CD14-positive monocyte (primary cell): Measurements from ENCODE around the gene RFX6. TPM values are rescaled to one million over a fixed set of nuclear protein-coding genes. Genes with fewer than 3 reads are reported as not detected.

ENCODE experiments used
- DNase-seq, 3 donors: peaks; one replicate each; pipeline ENCODE4 v3.0.0-alpha.2; 2011 to 2022
- H2AFZ ChIP-seq: 2 replicates; pipeline ENCODE4 v1.6.0; 2012; ENCODE audit warnings: mild to moderate bottlenecking, low read depth, low read length, inconsistent platforms; ENCODE audit not compliant: insufficient read depth, poor library complexity, severe bottlenecking
- H3K27ac ChIP-seq, 2 donors: 1 replicate in 1 of 2; 2 replicates in 1 of 2; pipeline ENCODE4 v1.5.1; 2012 to 2013; ENCODE audit warnings: low read length in 2 of 2, control low read depth in 1 of 2, inconsistent platforms in 1 of 2, low read depth in 1 of 2, mild to moderate bottlenecking in 1 of 2
- H3K27me3 ChIP-seq, 2 donors: one replicate each; pipeline versions ENCODE4 v1.6.0 to v1.6.1; 2011 to 2013; ENCODE audit warnings: low read length in 2 of 2; ENCODE audit not compliant: control insufficient read depth in 2 of 2, insufficient read depth in 2 of 2
- H3K36me3 ChIP-seq, 2 donors: replicated peaks in 1 of 2; 1 replicate in 1 of 2; 2 replicates in 1 of 2; pipeline versions ENCODE4 v1.5.1 to v1.6.1; 2012 to 2013; ENCODE audit warnings: low read length in 2 of 2, control low read depth in 1 of 2, inconsistent platforms in 1 of 2, mild to moderate bottlenecking in 1 of 2; ENCODE audit not compliant: insufficient read depth in 2 of 2, control insufficient read depth in 1 of 2
- H3K4me1 ChIP-seq, 2 donors: 1 replicate in 1 of 2; 2 replicates in 1 of 2; pipeline versions ENCODE4 v1.5.1 to v1.6.1; 2012 to 2013; ENCODE audit warnings: low read length in 2 of 2, control low read depth in 1 of 2, inconsistent platforms in 1 of 2, mild to moderate bottlenecking in 1 of 2, moderate library complexity in 1 of 2; ENCODE audit not compliant: insufficient read depth in 2 of 2, control insufficient read depth in 1 of 2
- H3K4me2 ChIP-seq: replicated peaks from 2 replicates; pipeline ENCODE3; 2012; ENCODE audit warnings: low read length, moderate library complexity, mild to moderate bottlenecking; ENCODE audit not compliant: poor library complexity, severe bottlenecking; ENCODE audit errors: extremely low read depth
- H3K4me3 ChIP-seq, 3 experiments: fragments of 200-600 bp in 1 of 3; sonication (generic) in 1 of 3; replicated peaks in 1 of 3; 1 replicate in 2 of 3; 2 replicates in 1 of 3; pipeline ENCODE4 v1.5.1; 2011 to 2013; ENCODE audit warnings: low read length in 3 of 3, mild to moderate bottlenecking in 3 of 3, control low read depth in 2 of 3, low read depth in 2 of 3, inconsistent platforms in 1 of 3, moderate library complexity in 1 of 3
- H3K79me2 ChIP-seq: 2 replicates; pipeline ENCODE4 v1.6.0; 2012; ENCODE audit warnings: mild to moderate bottlenecking, control low read depth, inconsistent platforms, low read length, moderate library complexity; ENCODE audit not compliant: insufficient read depth
- H3K9ac ChIP-seq: 2 replicates; pipeline ENCODE4 v1.6.0; 2017; ENCODE audit warnings: low read length, mild to moderate bottlenecking; ENCODE audit not compliant: insufficient read depth, poor library complexity, severe bottlenecking
- H3K9me3 ChIP-seq, 2 donors: replicated peaks in 1 of 2; 1 replicate in 1 of 2; 2 replicates in 1 of 2; pipeline versions ENCODE4 v1.5.1 to v1.6.1; 2012 to 2013; ENCODE audit warnings: low read length in 2 of 2, control low read depth in 1 of 2; ENCODE audit not compliant: control insufficient read depth in 1 of 2, insufficient read depth in 1 of 2
- H4K20me1 ChIP-seq: 2 replicates; pipeline ENCODE4 v1.6.0; 2012; ENCODE audit warnings: mild to moderate bottlenecking, low read length, control low read depth, moderate library complexity; ENCODE audit not compliant: insufficient read depth
- H3K27ac Mint-ChIP-seq, 7 donors: one replicate each; pipeline ENCODE4 v1.8.0; 2020; ENCODE audit warnings: mild to moderate bottlenecking in 7 of 7, mixed read lengths in 7 of 7, moderate library complexity in 6 of 7, inconsistent platforms in 2 of 7
- H3K27me3 Mint-ChIP-seq, 3 donors: one replicate each; pipeline ENCODE4 v1.8.0; 2021 to 2022; ENCODE audit warnings: low read depth in 3 of 3, mild to moderate bottlenecking in 3 of 3, mixed read lengths in 3 of 3, moderate library complexity in 3 of 3, inconsistent platforms in 1 of 3
- H3K36me3 Mint-ChIP-seq, 2 donors: one replicate each; pipeline ENCODE4 v1.8.0; 2020; ENCODE audit warnings: mixed read lengths in 2 of 2, inconsistent platforms in 1 of 2, mild to moderate bottlenecking in 1 of 2
- H3K4me1 Mint-ChIP-seq: one replicate; pipeline ENCODE4 v1.8.0; 2020; ENCODE audit warnings: mild to moderate bottlenecking, mixed read lengths
- H3K4me3 Mint-ChIP-seq, 2 donors: one replicate each; pipeline ENCODE4 v1.8.0; 2020; ENCODE audit warnings: mild to moderate bottlenecking in 2 of 2, mixed read lengths in 2 of 2, moderate library complexity in 1 of 2
- H3K9me3 Mint-ChIP-seq, 7 donors: one replicate each; pipeline ENCODE4 v1.8.0; 2020 to 2022; ENCODE audit warnings: mixed read lengths in 7 of 7, mild to moderate bottlenecking in 6 of 7, moderate library complexity in 6 of 7, inconsistent platforms in 2 of 7
- CTCF ChIP-seq: fragments of 200-600 bp; IDR thresholded peaks from one replicate; pipeline ENCODE4 v1.8.0; 2022; ENCODE audit warnings: antibody characterized with exemption, mild to moderate bottlenecking
- WGBS: methylation state at CpG from one replicate; pipeline ENCODE4 v1.1.5; 2013; ENCODE audit warnings: missing lambda C conversion rate; ENCODE audit not compliant: insufficient coverage; 5-methylcytosine and 5-hydroxymethylcytosine counted together
- intact Hi-C, 2 donors: fragments of 100-400 bp; cut with micrococcal nuclease; formaldehyde crosslinking; loops; one replicate each; pipeline versions ENCODE4 v1.15.0 to v1.15.1; 2023
- polyA plus RNA-seq, 3 donors: library from polyadenylated mRNA; depleted of rRNA in 1 of 3; unstranded in 2 of 3; stranded (reverse) in 1 of 3; fragments of 300-500 nt in 2 of 3; fragments of >200 nt in 1 of 3; fragmentation: Illumina TruSeq in 2 of 3; gene quantifications; 1 replicate in 2 of 3; 2 replicates in 1 of 3; pipeline ENCODE4 v1.2.3, GENCODE V29; 2012 to 2021

The RFX6 gene
- polyA plus RNA-seq, 3 donors, result not detected

GRCh38 chr6:116979560-116979959 is 102.5 kb downstream of the RFX6 start:
- DNase-seq, result no peak
- no peak overlapping the region for H3K4me3 Mint-ChIP-seq
- intact Hi-C loops, result no loop called here
- no peaks in the 10 kb centered on the region for H3K36me3 ChIP-seq
- no CpG with 5 or more reads among the region's 1 CpG for WGBS
- H3K27me3 Mint-ChIP-seq, result peaks cover 0 to 4% (median 0%) of the 10 kb centered on the region in 3 donors
- TF ChIP-seq CTCF, result no peak
- H3K27ac ChIP-seq, result no peak overlapping the region
- H3K27me3 ChIP-seq, result no peaks in the 10 kb centered on the region
- peaks cover 0 to 5% (median 2%) of the 10 kb centered on the region in 7 donors for H3K9me3 Mint-ChIP-seq
- H3K9ac ChIP-seq, result no peak overlapping the region
- H3K4me3 ChIP-seq, result no peak overlapping the region
- H2AFZ ChIP-seq, result no peak overlapping the region
- no peaks in the 10 kb centered on the region for H3K79me2 ChIP-seq
- no peak overlapping the region for H3K27ac Mint-ChIP-seq
- no peaks in the 10 kb centered on the region for H3K4me1 Mint-ChIP-seq
- H3K36me3 Mint-ChIP-seq, result no peaks in the 10 kb centered on the region
- no peak overlapping the region for H3K4me2 ChIP-seq
- no peaks in the 10 kb centered on the region for H3K4me1 ChIP-seq
- H3K9me3 ChIP-seq, result no peaks in the 10 kb centered on the region
- no peaks in the 10 kb centered on the region for H4K20me1 ChIP-seq

Other genes with a start within 250 kb of the RFX6 start
- gene ZUP1, start 208.5 kb upstream of the RFX6 start, polyA plus RNA-seq, result 1 to 10 TPM; 3.8 to 9.4 (median 5.1) TPM
- 1 to 10 TPM; 1.7 to 2.9 (median 2.3) TPM for gene KPNA5, start 196.0 kb upstream of the RFX6 start, polyA plus RNA-seq
- not detected for gene FAM162B, start 111.5 kb upstream of the RFX6 start, polyA plus RNA-seq
- not detected for gene GPRC6A, start 48.2 kb upstream of the RFX6 start, polyA plus RNA-seq